Endodermal cell (in vitro differentiated cells): ENCODE results near the gene FLOT2. TPM values are rescaled to one million over a fixed set of nuclear protein-coding genes. Genes with fewer than 3 reads are reported as not detected.
"Not testable (repeated sequence)": the region's sequence is repeated elsewhere in the genome, so short reads cannot be mapped to it uniquely, and the experiment has no call there.

Source experiments
- DNase-seq: peaks from one replicate; pipeline ENCODE4 v3.0.0-alpha.2; 2017
- H3K27ac ChIP-seq: 2 replicates; pipeline ENCODE4 v1.5.1; 2013; ENCODE audit warnings: mild to moderate bottlenecking, low read depth, low read length, moderate library complexity
- H3K27me3 ChIP-seq: 2 replicates; pipeline ENCODE4 v1.6.1; 2013; ENCODE audit warnings: mild to moderate bottlenecking, low read length, moderate library complexity; ENCODE audit not compliant: insufficient read depth, control insufficient read depth, poor library complexity, severe bottlenecking
- H3K36me3 ChIP-seq: 2 replicates; pipeline ENCODE4 v1.7.0; 2013; ENCODE audit warnings: mild to moderate bottlenecking, low read length, moderate library complexity; ENCODE audit not compliant: control insufficient read depth, insufficient read depth
- H3K4me1 ChIP-seq: one replicate; pipeline ENCODE4 v1.7.0; 2013; ENCODE audit warnings: low read length; ENCODE audit not compliant: control insufficient read depth, insufficient read depth
- H3K4me3 ChIP-seq: 2 replicates; pipeline ENCODE4 v1.5.1; 2013; ENCODE audit warnings: mild to moderate bottlenecking, low read length, moderate library complexity
- H3K9ac ChIP-seq: 2 replicates; pipeline ENCODE4 v1.6.1; 2013; ENCODE audit warnings: mild to moderate bottlenecking, low read length, moderate library complexity; ENCODE audit not compliant: poor library complexity, severe bottlenecking; ENCODE audit errors: extremely low read depth
- H3K9me3 ChIP-seq: 2 replicates; pipeline ENCODE4 v1.6.1; 2013; ENCODE audit warnings: mild to moderate bottlenecking, low read length, moderate library complexity; ENCODE audit not compliant: control insufficient read depth
- H3K27ac Mint-ChIP-seq: 2 replicates; pipeline ENCODE4 v1.8.0; 2020; ENCODE audit warnings: mixed read lengths
- H3K27me3 Mint-ChIP-seq: 2 replicates; pipeline ENCODE4 v1.8.0; 2021; ENCODE audit warnings: mild to moderate bottlenecking, mixed read lengths; ENCODE audit not compliant: insufficient read depth
- H3K36me3 Mint-ChIP-seq: 2 replicates; pipeline ENCODE4 v1.8.0; 2020; ENCODE audit warnings: low read depth, mixed read lengths
- H3K4me1 Mint-ChIP-seq: 2 replicates; pipeline ENCODE4 v1.8.0; 2020; ENCODE audit warnings: mixed read lengths
- H3K4me3 Mint-ChIP-seq: 2 replicates; pipeline ENCODE4 v1.8.0; 2020; ENCODE audit warnings: mild to moderate bottlenecking, moderate library complexity, mixed read lengths
- H3K9me3 Mint-ChIP-seq: 2 replicates; pipeline ENCODE4 v1.8.0; 2020; ENCODE audit warnings: mild to moderate bottlenecking, mixed read lengths
- CTCF ChIP-seq: fragments of 200-600 bp; sonication (generic); conservative IDR thresholded peaks from 2 replicates; pipeline ENCODE4 v1.5.0; 2021; ENCODE audit warnings: antibody characterized with exemption, mild to moderate bottlenecking
- WGBS, 2 experiments: methylation state at CpG; one replicate each; pipeline versions ENCODE4 v1.1.5 to v1.1.7; 2013; ENCODE audit warnings: missing lambda C conversion rate in 2 of 2, mixed read lengths in 1 of 2; ENCODE audit not compliant: insufficient coverage in 1 of 2, insufficient read length in 1 of 2; 5-methylcytosine and 5-hydroxymethylcytosine counted together
- total RNA-seq, 2 donors: library from RNA; stranded (reverse); fragmentation: NEBNext Ultra II Directional in 1 of 2; extraction: Animal tissue kit (Norgen Biotek cat#: 25700) in 1 of 2; gene quantifications; 2 replicates in 1 of 2; 3 replicates in 1 of 2; pipeline ENCODE4 v1.2.1, GENCODE V29; 2021

Gene FLOT2
- total RNA-seq, 2 donors from 2014 or later, result 195 to 215 TPM

- Mint-ChIP-seq H3K4me1 (peaks cover 7% of the 10 kb centered on the region), H3K27ac (no peak overlapping the region), H3K9me3 (no peaks in the 10 kb centered on the region), H3K4me3 (no peak overlapping the region), H3K36me3 (peaks cover 44% of the 10 kb centered on the region), H3K27me3 (no peaks in the 10 kb centered on the region)
- DNase-seq, result peak; percentile 42
- H3K9me3 ChIP-seq, result no peaks in the 10 kb centered on the region
- no peak overlapping the region for H3K9ac ChIP-seq
- H3K4me1 ChIP-seq, result no peaks in the 10 kb centered on the region
- peaks cover 58% of the 10 kb centered on the region for H3K36me3 ChIP-seq
- no peak for TF ChIP-seq CTCF
- whole genome bisulfite sequencing, 2 experiments, result 88 to 89% methylated on average over 2 to 4 of the region's 4 CpGs
- H3K4me3 ChIP-seq, result no peak overlapping the region
- no peaks in the 10 kb centered on the region for H3K27me3 ChIP-seq
- no peak overlapping the region for H3K27ac ChIP-seq
Observed at GRCh38 chr17:28904800-28905199, 7.3 kb upstream of the FLOT2 start.

GRCh38 chr17:28903546-28903841 is 6.0 kb upstream of the FLOT2 start:
- peak overlapping the region; percentile 67 for H3K4me3 Mint-ChIP-seq
- not testable (repeated sequence) for H3K4me1 ChIP-seq, H3K27me3 ChIP-seq, H3K9ac ChIP-seq, H3K4me1 Mint-ChIP-seq, H3K9me3 Mint-ChIP-seq, H3K27ac Mint-ChIP-seq, H3K9me3 ChIP-seq, DNase-seq, H3K27ac ChIP-seq, H3K27me3 Mint-ChIP-seq
- peaks cover 41% of the 10 kb centered on the region for H3K36me3 Mint-ChIP-seq
- WGBS, 2 experiments, result 90 to 98% methylated on average over 5 of the region's 5 CpGs
- Histone ChIP-seq H3K36me3 (peaks cover 48% of the 10 kb centered on the region), H3K4me3 (peak overlapping the region; percentile 93)

GRCh38 chr17:28902819-28903545 is 5.4 kb upstream of the FLOT2 start, which contains the start of gene DHRS13:
Gene DHRS13 (minus strand): TSS chr17:28903079. CDS start chr17:28902944, 135 bp downstream.
- Mint-ChIP-seq H3K9me3 (no peaks in the 10 kb centered on the region), H3K27me3 (no peaks in the 10 kb centered on the region), H3K36me3 (peaks cover 36% of the 10 kb centered on the region), H3K4me3 (peak within 1 kb of the TSS; percentile 67), H3K27ac (peak within 1 kb of the TSS; percentile 67), H3K4me1 (peaks cover 7% of the 10 kb centered on the region)
- Histone ChIP-seq H3K36me3 (peaks cover 43% of the 10 kb centered on the region), H3K9ac (peak within 1 kb of the TSS; percentile 64), H3K27me3 (no peaks in the 10 kb centered on the region), H3K9me3 (no peaks in the 10 kb centered on the region), H3K27ac (peak within 1 kb of the TSS; percentile 73), H3K4me1 (no peaks in the 10 kb centered on the region), H3K4me3 (peak within 1 kb of the TSS; percentile 93)
- DNase-seq, result peak; percentile 99
- WGBS, 2 experiments, result 5 to 8% methylated on average over 17 to 55 of the region's 55 CpGs
- TF ChIP-seq CTCF, result peak; percentile 99
